NB4 (cell line): ENCODE measurements around the gene C20orf204.

Experiments
- DNase-seq: peaks from one replicate; pipeline ENCODE4 v3.0.0; 2010; ENCODE audit warnings: low read depth
- H3K4me3 ChIP-seq: one replicate; pipeline ENCODE4 v1.5.1; 2011; ENCODE audit warnings: mild to moderate bottlenecking, low read depth, low read length, moderate library complexity
- MAX ChIP-seq: IDR thresholded peaks from 2 replicates; pipeline ENCODE4 v1.6.1; 2011; ENCODE audit warnings: low read depth, low read length
- MYC ChIP-seq: IDR thresholded peaks from 2 replicates; pipeline ENCODE4 v1.6.1; 2011; ENCODE audit warnings: low read depth, low read length
- POLR2A ChIP-seq: IDR thresholded peaks from 2 replicates; pipeline ENCODE4 v1.6.1; 2011; ENCODE audit warnings: mild to moderate bottlenecking; ENCODE audit not compliant: insufficient read length; ENCODE audit errors: extremely low read depth
- TF ChIP-seq, protein P1 (sequence below): IDR thresholded peaks from one replicate; pipeline ENCODE4 v1.5.1; 2012; ENCODE audit warnings: low read depth, low read length

Gene C20orf204

DNA sequence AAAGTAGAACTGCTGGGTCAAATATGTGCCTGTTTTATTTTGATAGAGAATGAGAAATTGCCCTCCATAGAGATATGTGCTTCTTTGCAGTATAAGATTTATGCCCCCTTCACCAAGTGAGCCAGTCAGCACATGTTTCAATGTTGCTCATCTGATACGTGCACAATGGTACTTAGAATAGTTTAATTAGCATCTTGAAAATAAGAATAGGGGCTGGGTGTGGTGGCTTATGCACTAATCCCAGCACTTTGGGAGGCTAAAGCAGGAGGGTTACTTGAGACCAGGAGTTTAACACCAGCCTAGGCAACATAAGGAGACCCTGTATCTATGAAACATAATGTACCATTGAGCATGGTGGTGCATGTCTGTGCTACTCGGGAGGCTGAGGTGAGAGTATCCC is 20.3 kb upstream of the C20orf204 start:
- no peak for DNase-seq
- no peak for TF ChIP-seq POLR2A
- TF ChIP-seq MAX = no peak
- TF ChIP-seq, protein P1, sequence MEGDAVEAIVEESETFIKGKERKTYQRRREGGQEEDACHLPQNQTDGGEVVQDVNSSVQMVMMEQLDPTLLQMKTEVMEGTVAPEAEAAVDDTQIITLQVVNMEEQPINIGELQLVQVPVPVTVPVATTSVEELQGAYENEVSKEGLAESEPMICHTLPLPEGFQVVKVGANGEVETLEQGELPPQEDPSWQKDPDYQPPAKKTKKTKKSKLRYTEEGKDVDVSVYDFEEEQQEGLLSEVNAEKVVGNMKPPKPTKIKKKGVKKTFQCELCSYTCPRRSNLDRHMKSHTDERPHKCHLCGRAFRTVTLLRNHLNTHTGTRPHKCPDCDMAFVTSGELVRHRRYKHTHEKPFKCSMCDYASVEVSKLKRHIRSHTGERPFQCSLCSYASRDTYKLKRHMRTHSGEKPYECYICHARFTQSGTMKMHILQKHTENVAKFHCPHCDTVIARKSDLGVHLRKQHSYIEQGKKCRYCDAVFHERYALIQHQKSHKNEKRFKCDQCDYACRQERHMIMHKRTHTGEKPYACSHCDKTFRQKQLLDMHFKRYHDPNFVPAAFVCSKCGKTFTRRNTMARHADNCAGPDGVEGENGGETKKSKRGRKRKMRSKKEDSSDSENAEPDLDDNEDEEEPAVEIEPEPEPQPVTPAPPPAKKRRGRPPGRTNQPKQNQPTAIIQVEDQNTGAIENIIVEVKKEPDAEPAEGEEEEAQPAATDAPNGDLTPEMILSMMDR = no peak
- TF ChIP-seq MYC = no peak
- H3K4me3 ChIP-seq = no peak overlapping the region

- H3K4me3 ChIP-seq = no peak overlapping the region
- no peak for DNase-seq
- TF ChIP-seq MYC (no peak), POLR2A (no peak), MAX (no peak)
- TF ChIP-seq, protein P1 = no peak
Measured at GRCh38 chr20:64021124-64021975, 14.6 kb upstream of the C20orf204 start.

GRCh38 chr20:64022671-64023360 is 13.2 kb upstream of the C20orf204 start:
- no peak for DNase-seq
- TF ChIP-seq MAX (no peak), POLR2A (no peak), MYC (no peak)
- TF ChIP-seq, protein P1 = no peak

DNA sequence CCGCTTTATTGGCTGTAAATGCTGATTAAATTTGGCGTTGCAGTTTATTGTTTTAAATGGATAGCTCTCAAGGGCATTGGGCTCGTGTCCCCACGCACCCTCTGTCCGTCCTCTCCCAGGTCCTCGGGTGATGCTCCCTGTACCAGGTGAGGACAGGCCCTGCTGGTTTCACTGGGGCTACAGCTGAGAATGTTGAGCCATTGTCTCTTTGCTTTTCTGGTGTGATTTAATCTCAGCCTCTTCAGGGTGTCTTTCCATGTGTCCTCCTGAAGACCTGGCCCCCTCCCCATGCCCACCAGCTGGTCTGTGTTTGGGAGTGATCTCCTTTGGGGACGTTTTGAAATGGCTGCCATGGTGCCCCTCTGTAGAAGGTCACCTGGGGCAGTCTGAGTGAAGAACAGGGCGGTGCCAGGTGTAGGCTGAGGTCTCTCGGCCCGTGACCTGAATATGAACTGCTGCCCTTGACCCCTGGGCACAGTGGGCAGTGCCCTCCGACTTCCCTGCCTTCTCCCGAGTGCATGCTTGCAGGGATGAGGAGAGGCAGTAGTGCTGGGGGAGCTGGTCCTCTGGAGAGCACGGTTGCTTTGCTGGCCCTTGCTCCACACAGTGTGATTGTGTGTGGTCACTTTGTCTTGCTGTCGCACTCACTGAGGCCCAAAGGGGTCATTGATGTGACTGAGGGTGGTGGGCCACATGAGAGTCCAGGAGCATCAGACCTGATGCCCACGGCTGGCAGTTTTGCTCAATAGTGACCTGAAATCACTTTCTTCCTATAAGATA is 12.4 kb upstream of the C20orf204 start:
- no peak overlapping the region for H3K4me3 ChIP-seq
- DNase-seq = no peak
- no peak for TF ChIP-seq POLR2A
- no peak for TF ChIP-seq MYC
- TF ChIP-seq MAX = no peak
- TF ChIP-seq, protein P1 = no peak

More at GRCh38 chr20:64022671-64023360, 13.2 kb upstream of the C20orf204 start:
- no peak overlapping the region for H3K4me3 ChIP-seq

DNA sequence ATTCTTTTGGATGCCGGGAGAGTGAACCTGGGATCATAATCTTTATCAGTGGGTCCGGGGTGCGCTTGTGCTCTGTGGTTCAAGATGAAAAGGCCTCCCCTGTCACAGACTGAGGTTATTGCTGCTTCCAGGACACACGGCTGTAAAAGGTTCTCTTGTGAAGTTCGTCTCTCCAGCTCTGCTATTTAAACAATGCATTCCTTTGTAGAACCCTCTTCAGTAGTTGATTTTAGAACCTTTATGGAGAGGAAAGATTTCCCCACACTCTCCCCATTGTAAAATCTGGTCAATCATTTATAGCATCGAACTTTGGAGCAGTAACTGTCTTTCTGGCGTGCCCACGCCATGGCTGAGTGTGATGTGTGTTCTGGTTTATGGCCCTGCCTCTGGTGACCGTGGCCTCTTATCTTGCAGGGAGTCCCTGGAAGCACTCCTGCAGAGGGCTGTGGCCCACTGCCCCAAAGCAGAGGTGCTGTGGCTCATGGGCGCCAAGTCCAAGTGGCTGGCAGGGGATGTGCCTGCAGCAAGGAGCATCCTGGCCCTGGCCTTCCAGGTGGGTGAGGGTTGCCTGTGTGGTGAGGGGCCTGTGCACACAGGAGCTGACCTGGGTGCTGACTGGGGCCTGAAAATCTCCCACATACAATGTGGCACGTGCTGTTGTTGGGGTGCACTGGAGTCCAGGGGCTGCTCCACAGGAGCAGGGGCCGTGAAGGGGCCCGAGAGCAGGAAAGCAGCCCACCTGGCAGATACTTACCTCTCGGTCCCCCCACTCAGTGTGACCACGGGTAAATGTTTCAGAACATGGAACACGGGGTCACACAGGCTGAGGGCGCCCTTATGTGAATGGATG is 11.6 kb upstream of the C20orf204 start:
- no peak for DNase-seq
- H3K4me3 ChIP-seq = no peak overlapping the region
- TF ChIP-seq MYC (no peak), POLR2A (no peak), MAX (no peak)
- TF ChIP-seq, protein P1 = no peak
